NCI-H2107 treated with DMSO at 0.1 percent for 48 hours (cell line): Measurements from ENCODE around the gene VTA1.

ENCODE experiments used
- DNase-seq: peaks from one replicate; lab custom pipeline; 2025; ENCODE audit not compliant: unreplicated experiment; lab: John Stamatoyannopoulos, UW

VTA1 gene

DNA sequence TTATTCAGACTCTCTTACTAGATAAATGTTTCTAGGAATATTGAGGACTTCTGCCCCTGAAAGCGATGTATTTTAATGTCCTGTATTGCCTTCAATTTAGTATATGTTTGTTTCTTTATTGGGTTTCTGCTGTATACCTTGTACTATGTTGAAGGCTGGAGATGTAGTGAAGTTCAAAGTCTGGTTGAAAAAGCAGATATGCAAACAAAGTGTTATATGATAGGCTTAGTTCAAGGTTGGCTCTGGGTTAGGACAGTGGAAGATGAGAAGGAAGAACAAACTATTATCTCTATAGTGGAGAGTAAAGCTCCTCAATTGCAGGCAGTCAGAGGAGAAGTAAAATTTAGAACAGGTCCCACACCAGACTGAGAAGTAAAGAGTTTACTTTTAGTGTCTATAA is 118.4 kb downstream of the VTA1 start:
- DNase-seq: no peak

DNA sequence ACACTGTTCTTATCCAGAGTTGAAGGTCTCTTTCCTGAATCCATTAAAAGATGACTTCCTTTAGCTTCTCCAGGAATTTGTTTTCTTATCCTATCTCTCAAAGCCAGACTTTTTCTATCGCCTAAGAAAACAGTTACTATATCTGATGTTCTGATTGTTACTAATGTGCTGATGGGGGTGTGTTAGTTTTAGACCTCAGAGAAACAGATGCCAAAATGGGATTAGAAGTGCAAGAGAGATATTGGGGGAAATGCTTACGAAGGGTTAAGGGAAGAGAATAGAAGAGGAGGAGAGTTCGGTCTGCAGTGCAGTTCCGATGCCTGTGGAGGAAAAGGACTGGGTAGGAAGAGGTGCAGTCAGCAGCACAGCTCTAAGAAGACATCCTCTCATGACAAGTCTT is 119.0 kb downstream of the VTA1 start:
- DNase-seq: no peak

DNA sequence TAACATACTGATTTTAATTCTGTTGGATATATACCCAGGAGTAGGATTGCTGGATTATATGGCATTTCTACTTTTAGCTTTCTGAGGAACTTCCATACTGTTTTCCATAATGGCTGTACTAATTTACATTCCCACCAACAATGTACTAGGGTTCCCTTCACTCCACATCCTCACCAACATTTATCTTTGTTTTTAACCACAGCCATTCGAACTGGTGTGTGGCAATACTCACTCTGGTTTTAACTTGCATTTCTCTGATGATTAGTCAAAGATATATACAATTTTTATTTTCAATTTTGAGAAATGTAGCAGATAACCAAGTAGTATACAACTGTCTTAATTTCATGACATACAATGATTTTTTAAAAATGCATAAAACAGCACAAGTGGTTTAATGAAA is 124.4 kb downstream of the VTA1 start:
- DNase-seq: no peak
